ENCODE measurements around the gene PPP6R3. TPM values are rescaled to one million over a fixed set of nuclear protein-coding genes. Genes with fewer than 3 reads are reported as not detected.

Gene PPP6R3
- total and polyA plus RNA-seq, 2 of the 8 experiments (the other 6 are each of a cell fraction or from before 2014, with no cell fraction given), result 44.6 to 150 TPM

DNA sequence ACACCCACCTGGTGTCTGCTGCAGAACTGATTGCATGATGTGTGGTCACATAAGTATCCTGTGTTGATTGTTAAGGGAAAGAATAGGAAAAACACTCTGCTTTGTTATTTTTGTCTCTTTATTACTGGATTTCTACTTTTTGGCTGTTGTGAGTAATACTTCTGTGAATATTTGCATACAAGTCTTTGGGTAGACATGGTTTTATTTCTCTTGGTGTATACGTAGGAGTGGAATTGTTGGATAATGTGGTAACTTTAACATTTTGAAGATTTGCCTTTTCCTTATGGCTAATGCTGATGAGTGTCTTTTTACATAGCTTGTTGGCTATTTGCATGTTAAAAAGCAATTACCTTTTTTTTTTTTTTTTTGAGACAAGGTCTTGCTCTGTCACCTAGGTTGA, 13.1 kb downstream of the PPP6R3 start:
- Histone ChIP-seq H3K4me3 (ENCODE audit: extremely low read depth in 1 of 4, insufficient read depth in 2 of 4, low read depth in 3 of 4, low read length in 4 of 4) (no peak overlapping the region), H3K23ac (ENCODE audit: insufficient read length) (no peak overlapping the region), H2BK12ac (ENCODE audit: low read depth, low read length) (no peak overlapping the region), H3K4ac (replicated peaks; ENCODE audit: insufficient read length, low read depth, low read length) (no peak overlapping the region), H3K4me2 (ENCODE audit: insufficient read depth in 1 of 2, low read depth in 2 of 2, low read length in 2 of 2) (no peak overlapping the region), H4K5ac (ENCODE audit: insufficient read length, low read depth, low read length) (no peak overlapping the region), H3K4me1 (replicated peaks in 1 of 4; ENCODE audit: control insufficient read depth in 3 of 4, insufficient read depth in 4 of 4, low read length in 3 of 4) (peaks cover 4 to 8% (median 6%) of the 10 kb centered on the region in 4 experiments), H3K79me1 (ENCODE audit: low read depth, low read length) (peaks cover 10% of the 10 kb centered on the region), H3K27me3 (replicated peaks in 1 of 4; ENCODE audit: control insufficient read depth in 3 of 4, extremely low read depth in 1 of 4, insufficient read depth in 3 of 4, low read length in 3 of 4) (no peaks in the 10 kb centered on the region), H4K8ac (ENCODE audit: extremely low read depth, insufficient read depth, low read length) (no peak overlapping the region), H2BK15ac (ENCODE audit: low read length) (no peak overlapping the region), H4K91ac (replicated peaks; ENCODE audit: insufficient read length, low read length) (no peak overlapping the region), H3K79me2 (ENCODE audit: control insufficient read depth in 1 of 2, insufficient read depth in 2 of 2, low read length in 2 of 2) (peaks cover 67 to 87% of the 10 kb centered on the region in 2 experiments), H3K36me3 (ENCODE audit: control insufficient read depth in 2 of 4, insufficient read depth in 4 of 4, low read length in 3 of 4) (peaks cover 0 to 11% (median 2%) of the 10 kb centered on the region in 4 experiments; a peak in 5 of 8 replicates), H2BK120ac (replicated peaks; ENCODE audit: low read depth, low read length) (no peak overlapping the region), H2BK5ac (ENCODE audit: low read depth, low read length) (no peak overlapping the region), H3K56ac (replicated peaks; ENCODE audit: insufficient read length, low read depth, low read length) (no peak overlapping the region), H4K20me1 (replicated peaks in 1 of 2; ENCODE audit: control insufficient read depth in 1 of 2, insufficient read depth in 2 of 2, low read length in 2 of 2) (peaks cover 24 to 43% of the 10 kb centered on the region in 2 experiments), H3K27ac (ENCODE audit: low read depth, low read length) (no peak overlapping the region), H2AK5ac (ENCODE audit: low read depth, low read length) (no peak overlapping the region), H2BK20ac (ENCODE audit: low read length) (no peak overlapping the region), H3K9ac (replicated peaks in 1 of 4; ENCODE audit: extremely low read depth in 1 of 4, low read depth in 3 of 4, low read length in 3 of 4) (no peak overlapping the region), H3K18ac (ENCODE audit: extremely low read depth, low read length) (no peak overlapping the region), H3K23me2 (ENCODE audit: low read depth, low read length) (0 out of 2 replicates have a peak, but pooled peaks cover 3% of the 10 kb centered on the region), H3K14ac (ENCODE audit: insufficient read length) (no peak overlapping the region), H2AFZ (ENCODE audit: low read length) (no peak overlapping the region), H3K9me3 (ENCODE audit: insufficient read depth in 2 of 2, low read depth in 1 of 2, low read length in 1 of 2) (peaks cover 0 to 7% of the 10 kb centered on the region in 2 experiments; a peak in 1 of 4 replicates)
- DNase-seq (ENCODE audit: low read depth in 1 of 2, low spot score in 2 of 2), result no peak
- ChIA-PET CTCF (ENCODE audit: partially characterized antibody) (interaction anchor here (1.1 kb wide), 1 partner anchor 15 kb away, joined by 3 read pairs; no protein-coding TSS in a partner anchor), POLR2A (ENCODE audit: partially characterized antibody) (interaction anchor here (1.0 kb wide), 1 partner anchor 9 kb away, joined by 5 read pairs; no protein-coding TSS in a partner anchor)
- FAIRE-seq, result no peak
- 100% methylated on average over 1 of the region's 1 CpG; no CpG with 5 or more reads in 1 of the 2 experiments for WGBS, 2 experiments (ENCODE audit: extremely low coverage in 1 of 2, insufficient coverage in 1 of 2, insufficient read length in 1 of 2, insufficient replicate concordance in 2 of 2, low coverage in 1 of 2, low lambda C conversion rate in 2 of 2, missing lambda C conversion rate in 1 of 2)
- no peak for TF ChIP-seq RAD21 (IDR thresholded peaks at IDR 0.05 in 1 of 2, conservative IDR thresholded peaks at IDR 0.05 in 1 of 2; ENCODE audit: low read depth in 2 of 2, low read length in 2 of 2)
- TF ChIP-seq ZNF274 (IDR thresholded peaks at IDR 0.05; ENCODE audit: borderline replicate concordance, extremely low read depth, low read length), result no peak
- no peak for TF ChIP-seq TBP (IDR thresholded peaks at IDR 0.05; ENCODE audit: low read depth, low read length)
- TF ChIP-seq KDM5A (IDR thresholded peaks at IDR 0.05; ENCODE audit: low read length), result no peak
- TF ChIP-seq, protein P1, sequence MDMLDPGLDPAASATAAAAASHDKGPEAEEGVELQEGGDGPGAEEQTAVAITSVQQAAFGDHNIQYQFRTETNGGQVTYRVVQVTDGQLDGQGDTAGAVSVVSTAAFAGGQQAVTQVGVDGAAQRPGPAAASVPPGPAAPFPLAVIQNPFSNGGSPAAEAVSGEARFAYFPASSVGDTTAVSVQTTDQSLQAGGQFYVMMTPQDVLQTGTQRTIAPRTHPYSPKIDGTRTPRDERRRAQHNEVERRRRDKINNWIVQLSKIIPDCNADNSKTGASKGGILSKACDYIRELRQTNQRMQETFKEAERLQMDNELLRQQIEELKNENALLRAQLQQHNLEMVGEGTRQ (IDR thresholded peaks at IDR 0.05; ENCODE audit: low read length), result no peak
- no peak for TF ChIP-seq SAP30 (IDR thresholded peaks at IDR 0.05; ENCODE audit: insufficient read depth, insufficient replicate concordance, low read length)
- TF ChIP-seq ASH2L (IDR thresholded peaks at IDR 0.05; ENCODE audit: low read length), result no peak
- TF ChIP-seq POU5F1 (IDR thresholded peaks at IDR 0.05; ENCODE audit: low read depth, low read length), result no peak
- TF ChIP-seq BCL11A (IDR thresholded peaks at IDR 0.05; ENCODE audit: low read depth in 2 of 2, low read length in 2 of 2), result no peak
